Measurements from ENCODE around the gene SLC6A16. TPM values are rescaled to one million over a fixed set of nuclear protein-coding genes. Genes with fewer than 3 reads are reported as not detected.

SLC6A16 gene
- total and polyA plus RNA-seq, 12 donors: 0.17 to 3.5 (median 1.1) TPM; not detected in 1

GRCh38 chr19:49348305-49349189 lies 23.6 kb upstream of the SLC6A16 start:
- peaks cover 0 to 50% of the 10 kb centered on the region in 2 donors for H3K36me3 ChIP-seq (replicated peaks in 1 of 2)
- no peak overlapping the region for H3K27ac ChIP-seq
- no peak overlapping the region for H3K4me3 ChIP-seq
- WGBS, 4 donors: 85 to 92% (median 89%) methylated on average over 12 of the region's 12 CpGs
- no peak for DNase-seq
- H3K27me3 ChIP-seq: no peaks in the 10 kb centered on the region
- intact Hi-C loops (cut with DNase I): no loop called here
- no peak for TF ChIP-seq CTCF (IDR thresholded peaks at IDR 0.05)
- no peak for TF ChIP-seq POLR2A (IDR thresholded peaks at IDR 0.05)
- no peaks in the 10 kb centered on the region for H3K9me3 ChIP-seq (replicated peaks in 1 of 3)
- H3K4me1 ChIP-seq (replicated peaks in 1 of 2): no peaks in the 10 kb centered on the region

- Histone ChIP-seq H3K9me3 (replicated peaks in 1 of 3) (no peaks in the 10 kb centered on the region), H3K36me3 (replicated peaks in 1 of 2) (peaks cover 0 to 50% of the 10 kb centered on the region in 2 donors), H3K4me1 (replicated peaks in 1 of 2) (no peaks in the 10 kb centered on the region), H3K4me3 (no peak overlapping the region), H3K27ac (no peak overlapping the region), H3K27me3 (no peaks in the 10 kb centered on the region)
- WGBS, 4 donors: 70 to 88% (median 75%) methylated on average over 3 of the region's 3 CpGs
- intact Hi-C loops (cut with DNase I): no loop called here
- TF ChIP-seq CTCF (IDR thresholded peaks at IDR 0.05) (peak in 1 of 6 experiments; percentile 7), POLR2A (IDR thresholded peaks at IDR 0.05) (no peak)
- peak in 1 of 7 donors; percentile 30 for DNase-seq
Observed at GRCh38 chr19:49347835-49348234, 22.8 kb upstream of the SLC6A16 start.

GRCh38 chr19:49347191-49347590 lies 22.2 kb upstream of the SLC6A16 start:
- DNase-seq: no peak
- no peaks in the 10 kb centered on the region for H3K4me1 ChIP-seq (replicated peaks in 1 of 2)
- intact Hi-C loops (cut with DNase I): no loop called here
- WGBS, 4 donors: 87 to 97% (median 93%) methylated on average over 14 to 15 of the region's 15 CpGs
- peaks cover 0 to 50% of the 10 kb centered on the region in 2 donors for H3K36me3 ChIP-seq (replicated peaks in 1 of 2)
- no peaks in the 10 kb centered on the region for H3K9me3 ChIP-seq (replicated peaks in 1 of 3)
- H3K27me3 ChIP-seq: no peaks in the 10 kb centered on the region
- TF ChIP-seq CTCF (IDR thresholded peaks at IDR 0.05): no peak
- no peak overlapping the region for H3K27ac ChIP-seq
- no peak overlapping the region for H3K4me3 ChIP-seq

- peaks cover 0 to 45% of the 10 kb centered on the region in 2 donors for H3K36me3 ChIP-seq (replicated peaks in 1 of 2)
- H3K27me3 ChIP-seq: no peaks in the 10 kb centered on the region
- no peak overlapping the region for H3K4me3 ChIP-seq
- no peaks in the 10 kb centered on the region for H3K9me3 ChIP-seq (replicated peaks in 1 of 3)
- intact Hi-C loops (cut with DNase I): no loop called here
- DNase-seq: no peak
- no peak for TF ChIP-seq CTCF (IDR thresholded peaks at IDR 0.05)
- TF ChIP-seq POLR2A (IDR thresholded peaks at IDR 0.05): no peak
- no peak overlapping the region for H3K27ac ChIP-seq
- peaks cover 3 to 9% of the 10 kb centered on the region in 2 donors for H3K4me1 ChIP-seq (replicated peaks in 1 of 2)
- WGBS, 4 donors: 82 to 84% (median 83%) methylated on average over 10 to 11 of the region's 11 CpGs
Observed at GRCh38 chr19:49344505-49345423, 19.8 kb upstream of the SLC6A16 start.

Measured in adrenal gland (tissue), 12 donors.